ENCODE data around the gene GABARAPL1. TPM values are rescaled to one million over a fixed set of nuclear protein-coding genes. Genes with fewer than 3 reads are reported as not detected.

Gene GABARAPL1
- polyA plus RNA-seq, 12 donors: 21.2 to 63.3 (median 25.2) TPM; not detected in 1

DNA sequence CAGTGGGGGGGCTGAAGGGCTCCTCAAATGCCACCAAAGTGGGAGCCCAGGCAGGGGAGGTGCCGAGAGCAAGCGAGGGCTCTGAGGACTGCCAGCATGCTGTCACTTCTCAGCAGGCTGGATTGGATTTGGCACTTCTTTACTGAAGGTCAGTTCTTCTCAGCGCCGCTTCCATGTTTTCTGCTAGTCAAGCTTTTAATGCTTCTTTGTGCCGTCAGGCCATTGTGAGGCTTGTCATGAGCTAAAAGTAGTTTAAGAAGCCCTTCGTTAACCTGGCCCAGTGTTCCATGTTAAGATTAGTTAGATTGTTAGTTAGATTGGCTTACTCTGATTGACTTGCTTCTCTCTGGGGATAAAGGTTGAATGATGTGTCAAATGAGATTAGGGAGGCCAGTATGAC is 13.4 kb downstream of the GABARAPL1 start:
- no peak for DNase-seq

DNA sequence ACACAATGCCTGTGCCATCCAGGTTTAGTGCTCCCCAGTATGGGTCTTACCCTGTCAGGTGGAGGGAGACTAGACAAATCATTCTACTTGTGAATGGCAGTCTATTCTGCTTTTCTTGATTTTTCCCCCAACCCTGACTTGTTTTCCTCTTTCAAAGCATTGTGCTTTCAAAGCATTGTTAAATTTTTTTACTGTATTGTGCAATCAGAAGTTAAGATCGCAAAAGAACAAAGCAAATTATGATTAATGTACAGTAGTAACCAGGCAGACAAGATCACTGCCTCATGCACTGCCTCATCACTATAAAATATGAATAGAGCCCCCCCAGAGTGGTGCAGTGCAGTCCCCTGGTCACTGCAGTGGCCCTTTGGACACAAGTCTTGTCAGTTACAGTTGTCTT is 14.1 kb downstream of the GABARAPL1 start:
- DNase-seq: no peak

DNA sequence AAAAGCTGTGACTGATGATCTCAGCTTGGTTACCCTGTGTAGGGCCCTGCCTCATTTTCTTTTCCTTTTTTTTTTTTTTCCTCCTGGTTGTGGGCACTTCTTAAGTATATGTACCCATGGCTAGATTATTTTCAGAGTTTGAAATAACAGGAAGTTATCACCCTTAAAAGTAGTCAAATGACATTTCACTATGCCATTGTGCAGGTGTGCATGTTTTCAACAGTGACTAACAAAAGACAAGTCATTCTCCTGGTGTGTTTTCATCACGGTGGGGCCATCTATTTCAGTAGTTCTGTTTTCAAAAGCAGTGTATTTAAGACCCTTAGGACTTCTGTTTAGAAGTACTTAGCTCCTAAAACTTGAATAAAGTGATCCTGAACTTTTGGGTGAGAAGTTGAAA is 15.0 kb downstream of the GABARAPL1 start:
- no peak for DNase-seq

DNA sequence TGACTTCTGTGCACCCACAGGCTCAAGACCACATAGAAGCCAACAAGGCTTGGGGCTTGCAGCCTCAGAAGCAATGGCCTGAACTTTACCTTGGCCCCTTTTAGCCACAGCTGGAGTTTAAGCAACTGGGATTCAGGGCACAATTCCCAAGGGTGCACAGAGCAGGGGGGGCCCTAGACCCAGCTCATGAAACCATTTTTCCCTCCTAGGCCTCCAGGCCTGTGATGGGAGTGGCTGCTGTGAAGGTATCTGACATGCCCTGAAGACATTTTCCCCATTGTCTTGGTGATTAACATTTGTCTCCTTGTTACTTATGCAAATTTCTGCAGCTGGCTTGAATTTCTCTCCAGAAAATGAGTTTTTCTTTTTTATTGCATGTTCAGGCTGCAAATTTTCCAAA is 21.9 kb downstream of the GABARAPL1 start:
- DNase-seq: no peak

DNA sequence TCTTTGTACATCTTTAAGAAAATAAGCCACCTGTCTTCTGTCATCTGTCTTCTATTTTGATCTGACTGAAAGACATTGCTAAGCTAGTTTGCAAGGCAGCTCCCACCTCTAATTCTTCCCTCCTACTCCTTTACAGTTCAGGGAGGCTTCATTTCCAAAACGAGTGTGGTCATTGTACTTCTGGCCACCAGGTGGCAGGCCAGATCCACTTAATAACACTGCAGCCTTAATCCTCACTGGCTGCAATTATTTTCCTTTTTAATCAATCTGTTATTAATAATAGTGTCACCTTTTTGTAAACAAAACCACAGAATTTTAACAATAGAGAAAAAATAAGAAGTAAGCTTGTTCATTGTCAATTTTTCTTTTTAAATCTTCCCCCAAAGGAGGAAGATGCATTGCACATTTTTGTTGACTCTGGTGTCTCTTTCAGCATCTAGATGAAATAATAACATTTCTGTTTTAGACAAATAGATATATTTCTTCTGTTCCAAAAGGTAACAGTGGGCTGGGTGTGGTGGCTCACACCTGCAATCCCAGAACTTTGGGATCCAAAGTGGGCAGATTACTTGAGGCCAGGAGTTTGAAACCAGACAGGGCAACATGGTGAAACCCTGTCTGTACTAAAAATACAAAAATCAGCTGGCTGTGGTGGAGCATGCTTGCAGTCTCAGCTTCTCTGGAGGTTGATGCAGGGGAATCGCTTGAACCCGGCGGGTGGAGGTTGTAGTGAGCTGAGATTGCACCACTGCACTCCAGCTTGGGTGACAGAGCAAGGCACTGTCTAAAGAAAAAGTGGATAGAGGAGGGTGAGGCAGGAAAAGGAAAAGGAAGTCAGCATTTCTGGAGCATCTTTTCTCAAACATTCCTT is 23.3 kb downstream of the GABARAPL1 start:
- DNase-seq: peak; percentile 30

DNA sequence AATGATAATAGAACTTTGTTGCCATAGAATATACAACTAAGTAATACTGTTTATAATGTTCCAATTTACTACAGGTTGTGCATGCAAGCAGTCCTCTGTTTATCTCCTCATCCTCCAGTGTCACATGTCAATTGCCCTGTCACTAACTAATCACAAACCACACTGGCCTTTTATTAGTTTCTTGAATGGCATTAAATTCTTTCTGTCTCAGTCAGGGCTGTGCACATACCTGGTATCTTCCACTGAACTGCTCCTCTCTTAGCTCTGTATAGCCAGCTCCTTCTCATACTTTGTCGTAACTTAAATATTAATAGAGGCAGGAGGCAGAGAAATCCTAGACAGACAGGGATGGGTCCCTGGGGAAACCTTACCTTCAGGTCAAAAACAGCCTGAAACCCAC is 24.0 kb downstream of the GABARAPL1 start:
- DNase-seq: no peak

DNA sequence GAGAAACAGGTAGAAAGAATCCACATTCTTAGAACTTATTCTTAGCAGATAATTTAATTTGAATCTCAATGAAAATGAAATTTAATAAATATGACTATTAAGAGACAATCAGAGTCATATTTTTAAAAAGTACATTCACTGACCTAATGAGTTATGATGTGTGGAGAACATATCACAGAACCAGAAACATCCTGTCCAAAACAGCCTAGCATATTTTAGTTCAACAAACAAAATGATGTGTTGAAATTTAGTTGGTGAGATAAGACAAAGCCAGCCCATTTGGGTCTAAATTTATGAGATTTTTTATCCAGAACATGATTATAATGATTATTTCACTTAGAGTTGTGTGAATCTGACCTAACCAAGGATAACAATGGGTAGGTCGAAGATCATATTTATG is 25.8 kb downstream of the GABARAPL1 start:
- no peak for DNase-seq

DNA sequence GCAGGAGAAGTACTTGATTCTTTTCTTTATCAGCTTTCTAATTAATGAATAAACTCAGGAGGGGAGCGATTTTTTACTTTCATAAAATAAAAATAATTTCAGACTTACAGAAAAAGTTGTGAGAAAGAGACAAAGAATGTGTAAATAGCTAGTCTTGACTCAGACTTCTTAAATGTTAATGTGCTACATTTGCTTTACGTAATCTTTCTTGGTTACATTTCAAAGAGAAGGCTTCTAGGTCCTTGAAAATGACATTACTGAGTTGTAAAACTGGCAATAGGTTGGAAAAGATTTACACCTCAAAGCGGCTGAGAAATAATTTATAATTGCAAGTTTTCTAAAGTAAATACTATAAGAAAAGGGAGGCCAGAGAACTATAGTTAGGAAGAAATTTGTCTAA is 28.6 kb downstream of the GABARAPL1 start:
- no peak for DNase-seq

DNA sequence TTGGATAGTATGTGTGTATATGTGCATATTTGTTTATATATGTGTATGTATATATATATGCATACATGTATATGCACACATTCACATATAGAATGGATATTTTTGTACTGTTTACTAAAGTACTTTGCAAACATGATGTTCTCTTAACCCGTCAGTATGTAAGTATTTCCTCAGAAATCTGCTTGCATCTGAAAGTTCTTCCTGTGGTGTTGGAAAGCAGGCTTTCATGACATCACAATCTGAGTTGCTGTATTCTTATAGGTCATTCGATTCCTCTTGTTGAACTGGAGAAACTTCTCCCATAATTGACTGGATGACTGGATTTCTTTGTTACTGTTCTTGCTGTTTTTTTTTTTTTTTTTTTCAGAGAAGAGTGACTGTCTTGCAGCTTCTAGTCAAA is 29.1 kb downstream of the GABARAPL1 start:
- DNase-seq: no peak

DNA sequence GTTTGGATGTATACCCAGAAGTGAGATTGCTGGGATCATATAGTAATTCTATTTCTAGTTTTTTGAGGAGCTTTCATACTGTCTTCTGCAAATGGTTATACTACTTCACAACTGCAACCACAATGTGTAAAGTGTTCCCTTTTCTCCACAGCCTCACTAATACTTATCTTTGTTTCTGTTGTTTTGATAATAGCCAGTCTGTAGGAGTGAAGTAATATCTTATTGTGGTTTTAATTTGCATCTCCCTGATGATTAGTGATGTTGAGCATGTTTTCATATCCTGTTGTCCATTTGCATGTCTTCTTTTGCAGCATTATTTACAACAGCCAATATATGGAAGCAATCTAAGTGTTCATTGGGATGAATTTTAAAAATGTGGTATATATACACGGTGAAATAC is 29.9 kb downstream of the GABARAPL1 start:
- no peak for DNase-seq

DNA sequence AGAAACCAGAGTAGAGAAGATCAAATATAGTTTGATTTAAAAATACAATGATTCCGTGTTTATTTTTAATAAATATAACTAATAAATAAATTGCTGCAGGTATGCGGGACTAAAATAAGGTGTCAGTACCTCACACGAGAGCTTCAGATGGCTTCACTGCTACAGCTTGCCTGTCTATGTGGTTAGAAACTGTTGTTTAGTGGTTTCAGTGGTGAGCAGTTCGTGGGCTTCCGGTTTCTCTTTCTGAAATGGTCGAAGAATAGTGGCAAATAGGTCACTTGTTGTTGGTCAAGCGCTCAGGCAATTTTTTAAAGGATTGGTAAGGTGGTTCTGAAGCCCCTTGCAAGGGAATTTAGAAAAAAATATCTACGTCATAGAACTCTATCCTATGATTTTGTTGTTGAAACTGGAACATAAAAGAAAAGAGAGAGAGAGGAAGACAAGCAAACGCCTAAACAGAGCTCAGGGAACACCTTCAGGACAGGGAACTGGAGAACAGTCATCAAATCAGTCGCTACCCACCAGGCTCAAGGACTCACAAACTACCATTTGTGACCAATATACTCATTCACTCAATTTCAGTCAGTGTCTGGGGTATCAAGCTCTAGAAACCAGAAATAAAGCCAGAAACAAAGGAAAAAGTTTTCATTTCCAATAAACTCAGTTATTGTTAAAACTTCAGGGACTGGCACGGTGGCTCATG is 31.3 kb downstream of the GABARAPL1 start:
- DNase-seq: no peak

DNA sequence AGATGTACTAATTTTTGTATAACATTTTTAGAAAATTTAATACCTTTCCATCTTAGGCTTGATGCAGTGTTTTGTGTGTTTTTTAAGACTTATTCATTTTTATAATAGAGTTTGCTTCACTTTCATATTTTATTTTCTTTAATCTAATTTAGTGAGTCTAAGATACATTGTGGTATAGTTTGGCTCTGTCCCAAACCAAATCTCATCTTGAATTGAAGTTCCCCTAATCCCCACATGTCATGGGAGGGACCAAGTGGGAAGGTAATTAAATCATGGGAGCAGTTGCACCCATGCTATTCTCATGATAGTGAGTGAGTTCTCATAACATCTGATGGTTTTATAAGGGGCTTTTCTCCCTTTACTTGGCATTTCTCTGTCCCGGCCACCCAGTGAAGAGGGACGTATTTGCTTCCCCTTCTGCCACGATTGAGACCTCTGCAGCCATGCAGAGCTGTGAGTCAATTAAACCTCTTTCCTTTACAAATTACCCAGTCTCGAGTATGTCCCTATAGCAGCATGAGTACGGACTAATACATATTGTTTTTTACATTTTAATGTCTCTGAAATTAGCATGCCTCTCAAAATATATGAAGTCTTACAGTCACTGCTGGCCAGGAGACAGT is 34.9 kb downstream of the GABARAPL1 start:
- DNase-seq: no peak

DNA sequence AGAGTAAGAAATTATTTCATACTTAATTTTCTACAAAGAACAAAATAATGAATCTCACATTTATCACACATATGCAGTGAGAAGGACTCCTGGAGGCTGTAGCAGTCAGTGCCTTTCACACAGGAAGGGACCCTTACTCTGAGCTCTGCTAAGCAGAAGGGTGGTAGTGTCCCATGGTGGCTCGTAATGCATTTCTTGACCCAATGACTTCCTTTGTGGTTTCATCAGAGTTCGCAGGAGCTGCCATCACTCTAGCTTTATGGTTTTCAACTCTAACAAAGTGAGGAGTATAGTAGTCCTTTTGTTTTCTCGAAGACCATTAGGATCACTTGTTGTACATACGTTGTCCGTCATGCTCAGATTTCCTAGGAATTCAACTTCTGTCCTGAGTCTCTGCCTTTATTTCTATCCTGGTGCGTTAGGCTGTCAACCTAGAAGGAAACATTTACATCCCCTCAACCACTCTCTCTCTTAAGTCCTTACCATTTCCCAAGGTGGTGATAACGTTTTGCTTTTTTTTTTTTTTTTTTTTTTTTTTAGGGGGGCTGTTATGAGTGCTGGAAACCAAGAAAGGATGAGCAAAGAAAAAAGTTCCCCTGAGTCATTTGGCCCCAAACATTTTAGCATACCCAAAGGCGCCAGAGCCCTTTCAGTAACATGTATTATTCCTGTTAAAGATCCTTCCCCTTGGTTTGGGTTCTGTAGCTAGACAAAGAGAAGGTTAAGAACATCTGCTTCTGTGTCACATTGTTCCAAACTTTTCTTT is 37.2 kb downstream of the GABARAPL1 start:
- no peak for DNase-seq

DNA sequence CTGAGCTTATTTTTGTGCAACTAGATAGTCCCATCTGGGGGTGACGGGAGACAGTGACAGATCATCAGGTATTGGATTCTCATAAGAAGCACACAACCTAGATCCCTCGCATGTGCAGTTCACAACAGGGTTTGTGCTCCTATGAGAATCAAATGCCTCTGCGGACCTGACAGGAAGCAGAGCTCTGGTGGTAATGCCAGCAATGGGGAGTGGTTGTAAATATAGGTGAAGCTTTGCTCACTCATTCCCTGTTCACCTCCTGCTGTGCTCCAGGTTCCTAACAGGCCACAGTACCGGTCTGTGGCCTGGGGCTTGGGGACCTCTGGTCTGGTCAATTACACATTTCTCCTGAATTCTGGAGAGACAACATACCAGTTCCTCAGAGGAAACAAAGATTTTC is 39.0 kb downstream of the GABARAPL1 start:
- no peak for DNase-seq

DNA sequence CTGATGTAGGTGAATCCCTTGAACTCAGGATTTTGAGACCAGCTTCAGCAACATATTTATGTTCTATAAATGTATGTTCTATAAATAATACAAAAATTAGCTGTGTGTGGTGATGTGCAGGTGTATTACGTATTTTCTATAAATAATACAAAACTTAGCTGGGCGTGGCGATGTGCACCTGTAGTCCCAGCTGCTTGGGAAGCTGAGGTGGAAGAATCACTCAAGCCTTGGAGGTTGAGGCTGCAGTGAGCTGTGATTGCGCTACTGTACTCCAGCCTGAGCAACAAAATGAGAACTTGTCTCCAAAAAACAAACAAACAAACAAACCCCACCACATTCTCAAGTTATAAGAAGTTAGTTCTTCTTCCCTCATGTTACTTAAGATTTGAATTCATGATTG is 39.5 kb downstream of the GABARAPL1 start:
- no peak for DNase-seq

DNA sequence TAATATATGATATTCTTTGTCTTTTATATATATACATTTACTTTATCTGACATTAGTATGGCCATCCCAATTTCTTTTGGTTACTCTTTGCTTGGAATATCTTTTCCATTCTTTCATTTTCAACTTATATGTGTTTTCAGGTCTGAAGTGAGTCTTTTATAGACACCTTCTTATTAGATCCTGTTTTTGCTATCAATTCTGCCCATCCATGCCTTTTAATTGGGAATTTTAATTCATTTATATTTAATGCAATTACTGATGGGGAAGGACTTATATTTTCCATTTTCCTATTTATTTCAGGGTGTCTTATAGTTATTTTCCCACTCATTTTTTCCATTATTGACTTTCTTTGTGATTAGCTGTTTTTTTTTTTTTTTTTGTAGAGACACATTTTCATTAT is 43.4 kb downstream of the GABARAPL1 start:
- no peak for DNase-seq

DNA sequence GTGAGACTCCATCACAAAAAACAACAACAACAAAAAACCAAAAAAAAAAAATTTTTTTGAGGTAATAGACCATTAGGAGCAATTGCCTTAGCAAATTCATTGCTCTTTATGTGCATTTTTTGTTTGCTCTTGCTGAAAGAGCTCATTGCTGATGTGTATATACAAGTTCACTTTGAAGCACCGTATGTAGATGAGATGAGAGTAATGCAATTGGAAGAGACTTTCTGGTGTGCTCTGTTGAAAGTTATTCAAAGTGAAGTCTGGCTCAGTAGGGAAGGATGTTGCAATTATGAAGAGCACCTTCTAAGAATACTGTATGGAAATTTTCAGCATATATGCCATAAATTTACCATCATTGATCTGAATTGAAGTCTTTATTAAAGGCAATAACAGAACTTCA is 48.2 kb downstream of the GABARAPL1 start:
- DNase-seq: no peak

DNA sequence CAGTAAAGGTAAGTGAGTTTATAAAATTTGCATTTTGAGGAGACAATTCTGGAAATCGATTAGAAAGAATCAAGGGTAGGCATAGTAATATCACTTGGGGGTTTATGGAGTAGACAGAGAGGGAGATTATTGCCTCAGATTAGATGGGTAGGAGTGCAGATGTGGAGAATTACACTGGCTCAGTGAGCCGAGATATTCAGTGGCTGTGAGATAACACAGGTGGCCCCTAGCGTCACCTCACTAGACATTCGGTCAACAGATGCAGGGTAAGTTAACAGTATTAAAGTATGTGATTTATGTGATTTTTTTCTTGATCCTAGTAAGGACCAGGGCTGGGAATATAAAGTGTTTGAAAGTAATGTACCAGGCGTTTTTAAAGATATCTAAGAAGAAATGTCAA is 55.4 kb downstream of the GABARAPL1 start:
- no peak for DNase-seq

DNA sequence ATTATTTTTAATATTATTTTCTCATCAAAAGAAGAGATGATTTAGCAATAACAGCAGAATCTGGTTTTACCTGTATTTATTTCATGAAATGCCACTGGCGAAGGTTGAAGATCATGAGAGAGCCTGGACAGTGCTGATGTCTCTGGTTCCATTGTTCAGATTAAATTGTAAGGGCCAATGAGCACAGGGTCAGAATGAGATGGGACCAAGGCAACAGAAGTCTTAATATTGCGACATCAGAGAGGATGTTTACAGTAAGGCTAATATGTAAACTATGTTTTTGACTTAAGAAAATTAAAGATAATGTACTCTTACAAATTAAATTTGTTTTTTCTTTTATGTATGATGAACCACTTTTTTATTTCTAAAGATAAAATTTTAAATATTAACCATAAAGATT is 59.8 kb downstream of the GABARAPL1 start:
- no peak for DNase-seq
